Activated CD4-positive, alpha-beta T cell treated with anti-CD3 and anti-CD28 coated beads, Interleukin-10, Interleukin-2, amounts not matched to agents 100 ng/mL and 50 ng/mL, durations not matched to agents 16 hours and 8 hours (primary cell): ENCODE results near the gene C16orf89.

Experiments used
- DNase-seq: peaks from one replicate; pipeline ENCODE4 v3.0.0-alpha.2; 2020

The C16orf89 gene

GRCh38 chr16:5027575-5028235 lies 38.1 kb downstream of the C16orf89 start:
- no peak for DNase-seq

GRCh38 chr16:5027086-5027485 lies 38.7 kb downstream of the C16orf89 start:
- no peak for DNase-seq

- no peak for DNase-seq
Measured at GRCh38 chr16:5026664-5027063, 39.1 kb downstream of the C16orf89 start.

GRCh38 chr16:5025171-5025632 lies 40.6 kb downstream of the C16orf89 start:
- DNase-seq = no peak

- DNase-seq = no peak
Measured at GRCh38 chr16:5024632-5025031, 41.1 kb downstream of the C16orf89 start.

GRCh38 chr16:5022521-5022920 lies 43.2 kb downstream of the C16orf89 start:
- no peak for DNase-seq

GRCh38 chr16:5020551-5020950 lies 45.2 kb downstream of the C16orf89 start:
- no peak for DNase-seq

- DNase-seq = no peak
Measured at GRCh38 chr16:5019775-5020174, 46.0 kb downstream of the C16orf89 start.

GRCh38 chr16:5018793-5019192 lies 47.0 kb downstream of the C16orf89 start:
- no peak for DNase-seq

- no peak for DNase-seq
Measured at GRCh38 chr16:5017678-5017969, 48.1 kb downstream of the C16orf89 start.

GRCh38 chr16:5016967-5017677 lies 48.6 kb downstream of the C16orf89 start:
- no peak for DNase-seq

- no peak for DNase-seq
Measured at GRCh38 chr16:5015887-5016286, 49.9 kb downstream of the C16orf89 start.

GRCh38 chr16:5015351-5015750 lies 50.4 kb downstream of the C16orf89 start:
- no peak for DNase-seq

- DNase-seq = no peak
Measured at GRCh38 chr16:5012887-5013286, 52.9 kb downstream of the C16orf89 start.

GRCh38 chr16:5011637-5012036 lies 54.1 kb downstream of the C16orf89 start:
- DNase-seq = no peak

GRCh38 chr16:5010576-5011329 lies 55.0 kb downstream of the C16orf89 start:
- no peak for DNase-seq

- DNase-seq = no peak
Measured at GRCh38 chr16:5008311-5008731, 57.4 kb downstream of the C16orf89 start.

GRCh38 chr16:5007256-5007655 lies 58.5 kb downstream of the C16orf89 start:
- no peak for DNase-seq

- DNase-seq = no peak
Measured at GRCh38 chr16:5006348-5007193, 59.2 kb downstream of the C16orf89 start.

GRCh38 chr16:5005916-5006315 lies 59.8 kb downstream of the C16orf89 start:
- no peak for DNase-seq

- DNase-seq = no peak
Measured at GRCh38 chr16:5004311-5004710, 61.4 kb downstream of the C16orf89 start.

- DNase-seq = no peak
Measured at GRCh38 chr16:5003828-5004227, 61.9 kb downstream of the C16orf89 start.

GRCh38 chr16:5003211-5003610 lies 62.5 kb downstream of the C16orf89 start:
- no peak for DNase-seq
